K562 (cell line): ENCODE measurements around the gene SMYD1. TPM values are rescaled to one million over a fixed set of nuclear protein-coding genes. Genes with fewer than 3 reads are reported as not detected.

Experiments
- ATAC-seq: fragments of 200-7000 bp; cut with Tn5 transposase; 3 replicates; pipeline ENCODE4 v1.9.1; 2020; ENCODE audit warnings: moderate library complexity
- BruUV-seq: library from RNA; stranded (reverse); fragments of 400-500 nt; replicated peaks from 2 replicates; lab custom pipeline; 2021; lab: Mats Ljungman, UMichigan
- CTCF ChIA-PET: fragments of 300-600 bp; formaldehyde crosslinking; extraction: SDS; loops from one replicate; lab custom pipeline; 2021; ENCODE audit warnings: low intra/inter-chr PET ratio; lab: Yijun Ruan, JAX
- POLR2A ChIA-PET: fragments of 300-600, 350-650 bp; sonication (Branson Sonifier 250); formaldehyde crosslinking; extraction: SDS; loops from one replicate; lab custom pipeline; 2021; ENCODE audit warnings: antibody characterized with exemption, inconsistent platforms; lab: Yijun Ruan, JAX
- DNase-seq, 4 experiments: peaks; one replicate each; pipeline versions ENCODE4 v3.0.0 to v3.0.0-alpha.2; 2011 to 2018; ENCODE audit warnings: low spot score in 3 of 4, mixed read lengths in 3 of 4; ENCODE audit errors: extremely low read depth in 1 of 4
- FAIRE-seq: peaks from 2 replicates; lab custom pipeline; 2011; peaks lifted over from hg19 to GRCh38; lab: Jason Lieb, UNC
- H2AFZ ChIP-seq: 2 replicates; pipeline ENCODE4 v1.6.0; 2011; ENCODE audit warnings: low read depth, low read length, control low read depth, inconsistent platforms
- H3K27ac ChIP-seq: fragments of 200-600 bp; 3 replicates; pipeline ENCODE4 v1.8.0; 2011; ENCODE audit warnings: low read depth, mild to moderate bottlenecking, control low read depth, inconsistent platforms, low read length, moderate library complexity, mixed read lengths; ENCODE audit errors: extremely low read depth
- H3K27me3 ChIP-seq, 2 experiments: fragments of 300-600 bp in 1 of 2; 2 replicates in 1 of 2; 3 replicates in 1 of 2; pipeline versions ENCODE4 v1.6.0 to v1.8.0; 2011; ENCODE audit warnings: inconsistent platforms in 2 of 2, low read length in 2 of 2, mild to moderate bottlenecking in 1 of 2, mixed read lengths in 1 of 2, moderate library complexity in 1 of 2; ENCODE audit not compliant: control insufficient read depth in 2 of 2, insufficient read depth in 2 of 2
- H3K36me3 ChIP-seq: fragments of 300-600 bp; 3 replicates; pipeline ENCODE4 v1.8.0; 2011; ENCODE audit warnings: mild to moderate bottlenecking, low read length, inconsistent platforms; ENCODE audit not compliant: control insufficient read depth, insufficient read depth
- H3K4me1 ChIP-seq, 2 experiments: fragments of 200-600 bp in 1 of 2; replicated peaks in 1 of 2; 2 replicates in 1 of 2; 3 replicates in 1 of 2; pipeline versions ENCODE4 v1.5.1 to v1.8.0; 2011; ENCODE audit warnings: inconsistent platforms in 2 of 2, low read length in 2 of 2, mild to moderate bottlenecking in 1 of 2, mixed read lengths in 1 of 2, moderate library complexity in 1 of 2; ENCODE audit not compliant: control insufficient read depth in 2 of 2, insufficient read depth in 2 of 2
- H3K4me2 ChIP-seq: 2 replicates; pipeline ENCODE4 v1.6.1; 2011; ENCODE audit warnings: low read length, control low read depth, inconsistent platforms, mixed read lengths; ENCODE audit not compliant: insufficient read depth
- H3K4me3 ChIP-seq: fragments of 200-600 bp; sonication (generic), shearing (Covaris generic); 2 replicates; pipeline ENCODE4 v1.5.1; 2016; ENCODE audit warnings: control low read depth, inconsistent platforms
- H3K79me2 ChIP-seq: fragments of 200-600 bp; 3 replicates; pipeline ENCODE4 v1.8.0; 2011; ENCODE audit warnings: low read length, inconsistent platforms; ENCODE audit not compliant: control insufficient read depth, insufficient read depth
- H3K9ac ChIP-seq, 2 experiments: 2 replicates each; pipeline versions ENCODE4 v1.6.0 to v1.6.1; 2011; ENCODE audit warnings: low read depth in 2 of 2, low read length in 2 of 2, control low read depth in 1 of 2, inconsistent platforms in 1 of 2, mild to moderate bottlenecking in 1 of 2, mixed read lengths in 1 of 2; ENCODE audit not compliant: insufficient read depth in 1 of 2
- H3K9me1 ChIP-seq: one replicate; pipeline ENCODE4 v1.6.0; 2011; ENCODE audit warnings: inconsistent platforms, mild to moderate bottlenecking, low read length, moderate library complexity; ENCODE audit not compliant: control insufficient read depth, insufficient read depth
- H3K9me3 ChIP-seq: replicated peaks from 2 replicates; pipeline ENCODE4 v1.5.1; 2011; ENCODE audit warnings: low read depth, low read length, inconsistent platforms; ENCODE audit not compliant: control insufficient read depth, insufficient read depth
- H4K20me1 ChIP-seq: replicated peaks from 2 replicates; pipeline ENCODE4 v1.6.1; 2011; ENCODE audit warnings: low read length, inconsistent platforms, mixed read lengths; ENCODE audit not compliant: control insufficient read depth, insufficient read depth
- CREM ChIP-seq: IDR thresholded peaks from 2 replicates; pipeline ENCODE4 v1.6.1; 2014; ENCODE audit warnings: antibody characterized with exemption, low read depth
- NR3C1 ChIP-seq: sonication (generic); formaldehyde crosslinking; IDR thresholded peaks from 2 replicates; pipeline ENCODE4 v1.8.1; 2022; ENCODE audit warnings: missing genetic modification reagents
- RAD21 ChIP-seq, 2 experiments: fragments of 250-450 bp in 1 of 2; fragments of 450-650 bp in 1 of 2; sonication (Bioruptor Pico) in 1 of 2; formaldehyde crosslinking in 1 of 2; IDR thresholded peaks in 1 of 2; conservative IDR thresholded peaks in 1 of 2; 2 replicates each; pipeline versions ENCODE4 v1.4.0 to v1.8.0; 2020 to 2022; ENCODE audit warnings: mild to moderate bottlenecking in 2 of 2, moderate library complexity in 1 of 2
- SAFB2 ChIP-seq: fragments of 200-400 bp; formaldehyde crosslinking; IDR thresholded peaks from 2 replicates; pipeline ENCODE4 v1.6.1; 2018; ENCODE audit warnings: borderline replicate concordance, low read length, low read depth, moderate library complexity; ENCODE audit not compliant: severe bottlenecking
- STAT6 ChIP-seq: sonication (generic); formaldehyde crosslinking; IDR thresholded peaks from 2 replicates; pipeline ENCODE4 v1.8.1; 2023; ENCODE audit warnings: mild to moderate bottlenecking, missing genetic modification reagents
- TCF7 ChIP-seq: sonication (generic); IDR thresholded peaks from 2 replicates; pipeline ENCODE4 v1.6.1; 2016; ENCODE audit warnings: antibody characterized with exemption, borderline replicate concordance
- ZNF699 ChIP-seq: fragments of 250-450 bp; sonication (Bioruptor Pico); IDR thresholded peaks from 2 replicates; pipeline ENCODE4 v1.8.0; 2021; ENCODE audit warnings: mild to moderate bottlenecking, moderate library complexity; ENCODE audit not compliant: insufficient replicate concordance
- WGBS: fragments of 100-300 bp; shearing (Covaris generic); methylation state at CpG from one replicate; pipeline ENCODE4 v1.1.6; 2016; ENCODE audit warnings: low coverage, mixed read lengths; ENCODE audit not compliant: insufficient coverage; ENCODE audit errors: missing lambda C conversion rate; 5-methylcytosine and 5-hydroxymethylcytosine counted together
- in situ Hi-C: fragments of 300-500 bp; cut with MboI; formaldehyde crosslinking; loops from 4 replicates; pipeline ENCODE4 v1.15.0; 2018; ENCODE audit warnings: inconsistent platforms, mixed read lengths
- intact Hi-C: fragments of 100-400 bp; cut with micrococcal nuclease; formaldehyde crosslinking; loops from 2 replicates; pipeline ENCODE4 v1.14.2; 2022
- polyA plus RNA-seq, 8 experiments: library from polyadenylated mRNA; depleted of rRNA in 4 of 8; stranded (reverse) in 5 of 8; unstranded in 3 of 8; fragments of >200 nt; fragmentation: Nextera tagmentation in 2 of 8; fragmentation: Illumina TruSeq in 1 of 8; extraction: Ambion mirVana in 2 of 8; extraction: Trizol in 1 of 8; gene quantifications; 2 replicates each; pipeline versions ENCODE4 v1.2.1 to v1.2.3, GENCODE V29; 2011 to 2014; ENCODE audit warnings: inconsistent platforms in 1 of 8, missing spikeins in 1 of 8
- total RNA-seq, 7 experiments: library from RNA; depleted of rRNA in 6 of 7; stranded (reverse); fragments of >200 nt in 6 of 7; fragmentation: Illumina TruSeq in 2 of 7; extraction: Trizol in 2 of 7; gene quantifications; 2 replicates each; pipeline versions ENCODE4 v1.2.1 to v1.2.3, GENCODE V29; 2011 to 2021; ENCODE audit warnings: low replicate concordance in 1 of 7

The SMYD1 gene
- total and polyA plus RNA-seq, 9 of the 15 experiments (the other 6 are each of a cell fraction or from before 2014, with no cell fraction given): not detected

GRCh38 chr2:88117973-88118372 lies 50.3 kb downstream of the SMYD1 start:
- H3K36me3 ChIP-seq: no peaks in the 10 kb centered on the region
- TF ChIP-seq ZNF699 (CRISPR knock-in tag): no peak
- TF ChIP-seq STAT6: no peak
- no peak for TF ChIP-seq CREM
- TF ChIP-seq SAFB2: no peak
- TF ChIP-seq RAD21 (CRISPR knock-in tag; conservative IDR thresholded peaks at IDR 0.05 in 1 of 2, IDR thresholded peaks at IDR 0.05 in 1 of 2): no peak
- TF ChIP-seq TCF7: no peak
- no peak for TF ChIP-seq NR3C1 (CRISPR knock-in tag)
- no peaks in the 10 kb centered on the region for H3K4me1 ChIP-seq
- H3K4me3 ChIP-seq: no peak overlapping the region
- CTCF ChIA-PET: no interaction called here
- no peaks in the 10 kb centered on the region for H3K9me3 ChIP-seq
- H3K27ac ChIP-seq: no peak overlapping the region
- no peaks in the 10 kb centered on the region for H4K20me1 ChIP-seq
- H3K79me2 ChIP-seq: no peaks in the 10 kb centered on the region
- WGBS: 2% methylated on average over 4 of the region's 4 CpGs
- FAIRE-seq (no peak), ATAC-seq (no peak), DNase-seq (no peak)
- H3K9me1 ChIP-seq: no peaks in the 10 kb centered on the region
- H3K27me3 ChIP-seq: peaks cover 43 to 53% of the 10 kb centered on the region in 2 experiments
- no peak overlapping the region for H2AFZ ChIP-seq
- in situ Hi-C loops: no loop called here
- H3K9ac ChIP-seq: no peak overlapping the region
- intact Hi-C loops: no loop called here
- no TSS peak for BruUV-seq
- POLR2A ChIA-PET: no interaction called here
- no peak overlapping the region for H3K4me2 ChIP-seq
